ENCODE measurements around the gene MIOX. TPM values are rescaled to one million over a fixed set of nuclear protein-coding genes. Genes with fewer than 3 reads are reported as not detected.

MIOX gene
- total and polyA plus RNA-seq, 3 donors from 2014 or later, result 0.24 to 0.25 TPM; not detected in 1

DNA sequence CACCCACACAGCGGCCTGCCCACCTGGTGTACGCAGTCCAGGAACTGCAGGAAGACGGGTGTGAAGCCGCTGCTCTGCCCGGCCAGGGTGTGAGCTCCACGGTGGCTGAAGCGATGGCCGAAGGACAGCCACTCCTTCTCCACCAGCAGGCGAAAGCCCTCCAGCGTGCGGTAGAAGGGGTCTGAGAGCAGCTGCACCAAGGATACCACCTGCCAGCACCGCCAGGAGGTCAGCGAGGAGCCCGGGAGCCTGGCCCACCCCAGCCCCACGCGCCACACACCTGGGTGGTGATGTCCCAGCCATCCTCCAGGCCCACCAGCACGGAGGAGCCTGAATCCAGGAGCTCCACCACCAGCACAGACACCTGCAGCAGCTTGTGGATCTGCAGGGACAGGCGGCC, 31.5 kb upstream of the MIOX start:
- Histone ChIP-seq H3K36me3 (ENCODE audit: low read depth, missing control alignments) (no peaks in the 10 kb centered on the region), H3K27ac (no peak overlapping the region), H3K4me1 (no peaks in the 10 kb centered on the region), H3K4me3 (no peak overlapping the region), H3K9me3 (no peaks in the 10 kb centered on the region), H3K27me3 (no peaks in the 10 kb centered on the region)
- WGBS, 2 donors, result 96% methylated on average over 15 of the region's 18 CpGs; no CpG with 5 or more reads in 1 of the 2 donors
- intact Hi-C loops (cut with DNase I; ENCODE audit: low total_unique reads), result no loop called here
- no peak for DNase-seq
- no peak for TF ChIP-seq POLR2A (IDR thresholded peaks at IDR 0.05)
- TF ChIP-seq, protein P1, sequence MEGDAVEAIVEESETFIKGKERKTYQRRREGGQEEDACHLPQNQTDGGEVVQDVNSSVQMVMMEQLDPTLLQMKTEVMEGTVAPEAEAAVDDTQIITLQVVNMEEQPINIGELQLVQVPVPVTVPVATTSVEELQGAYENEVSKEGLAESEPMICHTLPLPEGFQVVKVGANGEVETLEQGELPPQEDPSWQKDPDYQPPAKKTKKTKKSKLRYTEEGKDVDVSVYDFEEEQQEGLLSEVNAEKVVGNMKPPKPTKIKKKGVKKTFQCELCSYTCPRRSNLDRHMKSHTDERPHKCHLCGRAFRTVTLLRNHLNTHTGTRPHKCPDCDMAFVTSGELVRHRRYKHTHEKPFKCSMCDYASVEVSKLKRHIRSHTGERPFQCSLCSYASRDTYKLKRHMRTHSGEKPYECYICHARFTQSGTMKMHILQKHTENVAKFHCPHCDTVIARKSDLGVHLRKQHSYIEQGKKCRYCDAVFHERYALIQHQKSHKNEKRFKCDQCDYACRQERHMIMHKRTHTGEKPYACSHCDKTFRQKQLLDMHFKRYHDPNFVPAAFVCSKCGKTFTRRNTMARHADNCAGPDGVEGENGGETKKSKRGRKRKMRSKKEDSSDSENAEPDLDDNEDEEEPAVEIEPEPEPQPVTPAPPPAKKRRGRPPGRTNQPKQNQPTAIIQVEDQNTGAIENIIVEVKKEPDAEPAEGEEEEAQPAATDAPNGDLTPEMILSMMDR (IDR thresholded peaks at IDR 0.05), result no peak

DNA sequence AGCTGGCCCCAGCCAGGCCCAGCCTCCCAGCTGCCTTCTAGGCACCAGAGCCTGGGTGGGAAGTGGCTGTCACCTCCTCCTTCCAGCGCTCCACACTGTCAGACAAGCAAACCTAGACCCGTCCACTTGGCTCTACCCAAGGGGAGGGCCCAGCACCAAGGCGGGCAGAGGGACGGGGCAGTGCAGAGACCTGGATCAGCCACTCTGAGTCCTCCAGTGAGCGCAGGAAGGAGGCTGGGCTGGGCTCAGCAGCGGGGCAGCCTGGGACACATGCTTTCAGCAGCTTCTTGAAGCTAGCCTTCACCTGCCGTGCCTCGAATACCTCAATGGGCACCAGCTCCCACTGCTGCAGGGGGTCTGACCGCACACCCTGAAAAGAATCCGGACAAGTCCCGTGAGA, 30.6 kb upstream of the MIOX start:
- H3K36me3 ChIP-seq (ENCODE audit: low read depth, missing control alignments), result no peaks in the 10 kb centered on the region
- no peak for TF ChIP-seq POLR2A (IDR thresholded peaks at IDR 0.05)
- TF ChIP-seq, protein P1 (IDR thresholded peaks at IDR 0.05), result no peak
- no peaks in the 10 kb centered on the region for H3K27me3 ChIP-seq
- no peak overlapping the region for H3K4me3 ChIP-seq
- H3K9me3 ChIP-seq, result no peaks in the 10 kb centered on the region
- WGBS, 2 donors, result 86 to 95% methylated on average over 11 of the region's 11 CpGs
- no peak overlapping the region for H3K27ac ChIP-seq
- no peaks in the 10 kb centered on the region for H3K4me1 ChIP-seq
- intact Hi-C loops (cut with DNase I; ENCODE audit: low total_unique reads), result no loop called here
- no peak for DNase-seq

DNA sequence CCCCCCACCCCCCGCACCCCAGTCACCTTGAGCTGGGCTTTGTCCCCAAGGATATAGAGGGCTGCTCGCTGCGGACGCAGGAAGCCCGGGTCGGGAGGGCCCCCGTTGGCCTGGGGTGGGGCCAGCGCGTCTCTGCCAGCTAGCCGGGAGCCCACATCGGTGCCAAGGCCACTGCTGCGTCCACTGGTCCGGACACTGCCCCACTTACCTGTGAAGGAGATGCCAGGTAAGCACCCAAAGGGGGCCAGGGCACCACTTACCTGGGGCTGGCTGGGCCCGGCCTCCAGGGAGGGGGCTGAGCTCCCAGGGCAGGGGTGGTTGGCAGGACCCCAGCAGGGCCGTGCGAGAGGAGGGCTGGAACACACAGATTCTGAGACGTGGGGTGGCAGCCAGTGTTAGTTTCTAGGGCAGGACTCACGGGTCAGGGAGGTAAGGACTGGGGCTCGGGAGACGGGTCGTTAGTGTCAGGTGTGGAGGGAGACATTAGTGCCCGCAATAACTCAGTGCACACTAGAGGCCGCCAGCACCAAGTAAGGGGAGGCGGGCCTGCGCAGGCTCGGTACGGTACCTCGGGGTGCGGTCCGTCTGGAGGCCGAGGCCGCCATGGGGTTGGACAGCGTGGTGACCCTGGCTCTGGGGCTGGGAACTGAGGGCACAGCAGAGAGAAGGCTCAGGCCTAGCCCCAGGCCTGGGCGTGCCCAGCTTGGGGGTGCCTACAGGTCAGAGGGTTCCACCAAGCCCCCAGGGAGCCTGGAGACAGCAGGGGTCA, 30.0 kb upstream of the MIOX start:
- 85% methylated on average over 20 to 34 of the region's 34 CpGs for WGBS, 2 donors
- no peak overlapping the region for H3K27ac ChIP-seq
- no peaks in the 10 kb centered on the region for H3K27me3 ChIP-seq
- H3K4me3 ChIP-seq, result no peak overlapping the region
- no peaks in the 10 kb centered on the region for H3K9me3 ChIP-seq
- intact Hi-C loops (cut with DNase I; ENCODE audit: low total_unique reads), result no loop called here
- no peaks in the 10 kb centered on the region for H3K4me1 ChIP-seq
- no peak for DNase-seq
- no peaks in the 10 kb centered on the region for H3K36me3 ChIP-seq (ENCODE audit: low read depth, missing control alignments)
- TF ChIP-seq, protein P1 (IDR thresholded peaks at IDR 0.05), result no peak
- no peak for TF ChIP-seq POLR2A (IDR thresholded peaks at IDR 0.05)

DNA sequence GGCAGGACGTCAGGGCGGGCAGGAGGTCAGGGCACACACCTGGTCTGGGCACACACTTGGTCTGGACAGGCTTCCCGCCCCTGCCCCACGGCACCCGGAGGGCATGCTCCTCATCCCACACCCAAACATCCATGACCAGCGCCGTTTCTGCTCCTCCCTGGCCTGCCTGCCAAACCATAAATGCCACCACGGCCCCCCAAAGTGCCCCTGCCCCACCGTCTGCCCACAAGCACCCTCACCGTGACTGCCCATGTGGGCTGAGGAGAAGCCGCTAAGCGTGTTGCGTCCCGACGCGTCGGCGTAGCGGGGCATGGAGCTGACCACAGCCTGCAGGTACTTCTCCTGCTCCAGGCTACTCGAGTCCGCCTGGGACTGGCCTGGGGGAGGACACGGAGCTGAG, 27.6 kb upstream of the MIOX start:
- no peaks in the 10 kb centered on the region for H3K4me1 ChIP-seq
- 90 to 91% methylated on average over 20 to 22 of the region's 22 CpGs for WGBS, 2 donors
- DNase-seq, result no peak
- intact Hi-C loops (cut with DNase I; ENCODE audit: low total_unique reads), result no loop called here
- TF ChIP-seq, protein P1 (IDR thresholded peaks at IDR 0.05), result no peak
- TF ChIP-seq POLR2A (IDR thresholded peaks at IDR 0.05), result no peak
- H3K9me3 ChIP-seq, result no peaks in the 10 kb centered on the region
- no peak overlapping the region for H3K4me3 ChIP-seq
- H3K27ac ChIP-seq, result no peak overlapping the region
- H3K27me3 ChIP-seq, result no peaks in the 10 kb centered on the region
- no peaks in the 10 kb centered on the region for H3K36me3 ChIP-seq (ENCODE audit: low read depth, missing control alignments)
